H9 (cell line): ENCODE data around the gene C4orf36. TPM values are rescaled to one million over a fixed set of nuclear protein-coding genes. Genes with fewer than 3 reads are reported as not detected.

Experiments used
- DNase-seq: peaks from one replicate; pipeline ENCODE4 v3.0.0-alpha.2; 2017
- H2AFZ ChIP-seq: one replicate; pipeline ENCODE4 v1.6.1; 2013; ENCODE audit warnings: mild to moderate bottlenecking, low read length, control low read depth, moderate library complexity
- H2AK5ac ChIP-seq: 2 replicates; pipeline ENCODE4 v1.6.1; 2013; ENCODE audit warnings: low read length, control low read depth, mixed read lengths; ENCODE audit not compliant: insufficient read length
- H2BK120ac ChIP-seq: one replicate; pipeline ENCODE4 v1.6.1; 2013; ENCODE audit warnings: low read depth, mild to moderate bottlenecking, low read length, control low read depth, inconsistent platforms; ENCODE audit not compliant: poor library complexity, severe bottlenecking
- H2BK12ac ChIP-seq: 2 replicates; pipeline ENCODE4 v1.6.1; 2013; ENCODE audit warnings: low read length, control low read depth, mixed read lengths, low read depth; ENCODE audit not compliant: insufficient read length
- H2BK15ac ChIP-seq: 2 replicates; pipeline ENCODE4 v1.6.1; 2013; ENCODE audit warnings: low read depth, low read length, control low read depth
- H2BK20ac ChIP-seq: one replicate; pipeline ENCODE4 v1.6.1; 2013; ENCODE audit warnings: low read depth, mild to moderate bottlenecking, low read length, control low read depth, inconsistent platforms; ENCODE audit not compliant: poor library complexity, severe bottlenecking
- H2BK5ac ChIP-seq: 2 replicates; pipeline ENCODE4 v1.6.1; 2013; ENCODE audit warnings: low read length, control low read depth, mixed read lengths; ENCODE audit not compliant: insufficient read length
- H3K14ac ChIP-seq: 2 replicates; pipeline ENCODE4 v1.6.1; 2013; ENCODE audit warnings: low read length, control low read depth; ENCODE audit not compliant: insufficient read depth
- H3K18ac ChIP-seq: 2 replicates; pipeline ENCODE4 v1.6.1; 2013; ENCODE audit warnings: low read depth, mild to moderate bottlenecking, mixed read lengths, low read length, control low read depth; ENCODE audit not compliant: insufficient read length
- H3K23ac ChIP-seq: 2 replicates; pipeline ENCODE4 v1.6.1; 2013; ENCODE audit warnings: low read length, control low read depth, mixed read lengths, low read depth; ENCODE audit not compliant: insufficient read length
- H3K23me2 ChIP-seq: 2 replicates; pipeline ENCODE4 v1.6.1; 2013; ENCODE audit warnings: low read depth, mild to moderate bottlenecking, mixed read lengths, low read length, control low read depth; ENCODE audit not compliant: insufficient read length, poor library complexity, severe bottlenecking
- H3K27ac ChIP-seq: 2 replicates; pipeline ENCODE4 v1.5.1; 2013; ENCODE audit warnings: low read length, control low read depth, mixed read lengths, low read depth; ENCODE audit not compliant: insufficient read length
- H3K27me3 ChIP-seq: 2 replicates; pipeline ENCODE4 v1.6.1; 2013; ENCODE audit warnings: low read length, control low read depth, inconsistent platforms; ENCODE audit not compliant: insufficient read depth
- H3K4ac ChIP-seq: 2 replicates; pipeline ENCODE4 v1.6.1; 2013; ENCODE audit warnings: low read depth, mild to moderate bottlenecking, control low read depth, inconsistent platforms, low read length, moderate library complexity
- H3K4me1 ChIP-seq: 2 replicates; pipeline ENCODE4 v1.6.1; 2013; ENCODE audit warnings: low read length, control low read depth, inconsistent platforms; ENCODE audit not compliant: insufficient read depth
- H3K4me2 ChIP-seq: 2 replicates; pipeline ENCODE4 v1.6.1; 2013; ENCODE audit warnings: low read length, control low read depth, mixed read lengths; ENCODE audit not compliant: insufficient read length, insufficient read depth
- H3K56ac ChIP-seq: 2 replicates; pipeline ENCODE4 v1.6.1; 2013; ENCODE audit warnings: low read depth, mild to moderate bottlenecking, mixed read lengths, low read length, control low read depth; ENCODE audit not compliant: insufficient read length
- H3K79me1 ChIP-seq: 2 replicates; pipeline ENCODE4 v1.6.1; 2013; ENCODE audit warnings: low read depth, mild to moderate bottlenecking, moderate library complexity, low read length, control low read depth, inconsistent platforms; ENCODE audit not compliant: insufficient read depth, poor library complexity, severe bottlenecking
- H3K79me2 ChIP-seq: 2 replicates; pipeline ENCODE4 v1.6.1; 2013; ENCODE audit warnings: low read length, control low read depth, inconsistent platforms; ENCODE audit not compliant: insufficient read depth
- H3K9ac ChIP-seq: 2 replicates; pipeline ENCODE4 v1.6.1; 2013; ENCODE audit warnings: low read length, control low read depth, mixed read lengths; ENCODE audit not compliant: insufficient read length; ENCODE audit errors: extremely low read depth
- H3K9me3 ChIP-seq: one replicate; pipeline ENCODE4 v1.6.1; 2013; ENCODE audit warnings: low read depth, low read length, inconsistent platforms; ENCODE audit not compliant: control insufficient read depth
- H3T11ph ChIP-seq: one replicate; pipeline ENCODE4 v1.6.1; 2013; ENCODE audit warnings: mild to moderate bottlenecking, low read length, control low read depth, inconsistent platforms
- H4K20me1 ChIP-seq: one replicate; pipeline ENCODE4 v1.6.1; 2013; ENCODE audit not compliant: control insufficient read depth, insufficient read length, insufficient read depth
- H4K5ac ChIP-seq: 2 replicates; pipeline ENCODE4 v1.6.1; 2013; ENCODE audit warnings: low read depth, mild to moderate bottlenecking, mixed read lengths, low read length, control low read depth; ENCODE audit not compliant: insufficient read length
- H4K8ac ChIP-seq: replicated peaks from 2 replicates; pipeline ENCODE4 v1.6.1; 2013; ENCODE audit warnings: low read length, control low read depth, mixed read lengths, low read depth; ENCODE audit not compliant: insufficient read length
- H4K91ac ChIP-seq: 2 replicates; pipeline ENCODE4 v1.6.1; 2013; ENCODE audit warnings: low read depth, mild to moderate bottlenecking, moderate library complexity, mixed read lengths, low read length, control low read depth; ENCODE audit not compliant: insufficient read length
- H3K27ac Mint-ChIP-seq, 3 experiments: 2 replicates in 2 of 3; 3 replicates in 1 of 3; pipeline ENCODE4 v1.8.0; 2020 to 2021; ENCODE audit warnings: mixed read lengths in 3 of 3, mild to moderate bottlenecking in 1 of 3, moderate library complexity in 1 of 3
- H3K27me3 Mint-ChIP-seq: 2 replicates; pipeline ENCODE4 v1.8.0; 2021; ENCODE audit warnings: low read depth, mild to moderate bottlenecking, moderate library complexity, mixed read lengths
- H3K36me3 Mint-ChIP-seq, 3 experiments: 2 replicates in 2 of 3; 3 replicates in 1 of 3; pipeline ENCODE4 v1.8.0; 2020 to 2021; ENCODE audit warnings: low read depth in 3 of 3, mixed read lengths in 3 of 3; ENCODE audit not compliant: insufficient read depth in 1 of 3
- H3K4me1 Mint-ChIP-seq, 2 experiments: 2 replicates each; pipeline ENCODE4 v1.8.0; 2020; ENCODE audit warnings: mixed read lengths in 2 of 2
- H3K4me3 Mint-ChIP-seq, 2 experiments: 2 replicates in 1 of 2; 3 replicates in 1 of 2; pipeline ENCODE4 v1.8.0; 2020 to 2021; ENCODE audit warnings: mild to moderate bottlenecking in 2 of 2, mixed read lengths in 2 of 2, moderate library complexity in 1 of 2
- H3K9me3 Mint-ChIP-seq, 2 experiments: 2 replicates in 1 of 2; 3 replicates in 1 of 2; pipeline ENCODE4 v1.8.0; 2020; ENCODE audit warnings: mild to moderate bottlenecking in 2 of 2, mixed read lengths in 2 of 2, moderate library complexity in 1 of 2
- WGBS: extraction: QIAGEN DNeasy Blood & Tissue Kit; methylation state at CpG from one replicate; pipeline ENCODE4 v1.1.7; 2013; ENCODE audit warnings: missing lambda C conversion rate, low lambda C conversion rate, mixed read lengths; ENCODE audit not compliant: insufficient read length; ENCODE audit errors: extremely low coverage; 5-methylcytosine and 5-hydroxymethylcytosine counted together
- total RNA-seq: library from RNA; stranded (reverse); gene quantifications from 2 replicates; pipeline ENCODE4 v1.2.1, GENCODE V29; 2021
- TF ChIP-seq, protein P1 (sequence below): fragments of 200-600 bp; sonication (generic); conservative IDR thresholded peaks from 3 replicates; pipeline ENCODE4 v1.8.0; 2021; ENCODE audit warnings: antibody characterized with exemption, mild to moderate bottlenecking

The C4orf36 gene
- total RNA-seq, 1 experiment from 2014 or later = 2.2 TPM

GRCh38 chr4:86939729-86940575, 47.7 kb upstream of the C4orf36 start:
- Histone ChIP-seq H3K27me3 (no peaks in the 10 kb centered on the region), H4K8ac (no peak overlapping the region), H4K5ac (no peak overlapping the region), H4K20me1 (peaks cover 3% of the 10 kb centered on the region), H2BK12ac (no peak overlapping the region), H3K18ac (no peak overlapping the region), H2AFZ (no peak overlapping the region), H2BK120ac (no peak overlapping the region), H3K23me2 (peaks cover 11% of the 10 kb centered on the region), H3T11ph (no peak overlapping the region), H2AK5ac (no peak overlapping the region), H3K4ac (no peak overlapping the region), H3K79me2 (peaks cover 45% of the 10 kb centered on the region), H3K14ac (no peak overlapping the region), H3K79me1 (no peaks in the 10 kb centered on the region), H2BK5ac (no peak overlapping the region), H3K27ac (no peak overlapping the region), H3K9me3 (no peaks in the 10 kb centered on the region), H2BK20ac (no peak overlapping the region), H3K4me2 (no peak overlapping the region), H2BK15ac (no peak overlapping the region), H3K4me1 (peaks cover 4% of the 10 kb centered on the region; the same call in 1 of the 2 replicates), H3K56ac (no peak overlapping the region), H4K91ac (no peak overlapping the region), H3K9ac (no peak overlapping the region), H3K23ac (no peak overlapping the region)
- no peaks in the 10 kb centered on the region for H3K27me3 Mint-ChIP-seq
- H3K4me3 Mint-ChIP-seq = 0 out of 5 replicates have a peak overlapping the region, but pooled peaks of 1 of the 2 experiments have one; percentile 19
- H3K4me1 Mint-ChIP-seq = peaks cover 50% of the 10 kb centered on the region in 2 experiments
- DNase-seq = no peak
- peaks cover 0 to 2% (median 0%) of the 10 kb centered on the region in 3 experiments; a peak in 3 of 7 replicates for H3K36me3 Mint-ChIP-seq
- TF ChIP-seq, protein P1, sequence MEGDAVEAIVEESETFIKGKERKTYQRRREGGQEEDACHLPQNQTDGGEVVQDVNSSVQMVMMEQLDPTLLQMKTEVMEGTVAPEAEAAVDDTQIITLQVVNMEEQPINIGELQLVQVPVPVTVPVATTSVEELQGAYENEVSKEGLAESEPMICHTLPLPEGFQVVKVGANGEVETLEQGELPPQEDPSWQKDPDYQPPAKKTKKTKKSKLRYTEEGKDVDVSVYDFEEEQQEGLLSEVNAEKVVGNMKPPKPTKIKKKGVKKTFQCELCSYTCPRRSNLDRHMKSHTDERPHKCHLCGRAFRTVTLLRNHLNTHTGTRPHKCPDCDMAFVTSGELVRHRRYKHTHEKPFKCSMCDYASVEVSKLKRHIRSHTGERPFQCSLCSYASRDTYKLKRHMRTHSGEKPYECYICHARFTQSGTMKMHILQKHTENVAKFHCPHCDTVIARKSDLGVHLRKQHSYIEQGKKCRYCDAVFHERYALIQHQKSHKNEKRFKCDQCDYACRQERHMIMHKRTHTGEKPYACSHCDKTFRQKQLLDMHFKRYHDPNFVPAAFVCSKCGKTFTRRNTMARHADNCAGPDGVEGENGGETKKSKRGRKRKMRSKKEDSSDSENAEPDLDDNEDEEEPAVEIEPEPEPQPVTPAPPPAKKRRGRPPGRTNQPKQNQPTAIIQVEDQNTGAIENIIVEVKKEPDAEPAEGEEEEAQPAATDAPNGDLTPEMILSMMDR = no peak
- H3K27ac Mint-ChIP-seq = peak overlapping the region in 2 of 3 experiments; percentile 70 to 72; a peak in 3 of 7 replicates
- H3K9me3 Mint-ChIP-seq = no peaks in the 10 kb centered on the region
- no CpG with 5 or more reads among the region's 8 CpGs for WGBS
